ENCODE results near the gene ING5.

The ING5 gene

DNA sequence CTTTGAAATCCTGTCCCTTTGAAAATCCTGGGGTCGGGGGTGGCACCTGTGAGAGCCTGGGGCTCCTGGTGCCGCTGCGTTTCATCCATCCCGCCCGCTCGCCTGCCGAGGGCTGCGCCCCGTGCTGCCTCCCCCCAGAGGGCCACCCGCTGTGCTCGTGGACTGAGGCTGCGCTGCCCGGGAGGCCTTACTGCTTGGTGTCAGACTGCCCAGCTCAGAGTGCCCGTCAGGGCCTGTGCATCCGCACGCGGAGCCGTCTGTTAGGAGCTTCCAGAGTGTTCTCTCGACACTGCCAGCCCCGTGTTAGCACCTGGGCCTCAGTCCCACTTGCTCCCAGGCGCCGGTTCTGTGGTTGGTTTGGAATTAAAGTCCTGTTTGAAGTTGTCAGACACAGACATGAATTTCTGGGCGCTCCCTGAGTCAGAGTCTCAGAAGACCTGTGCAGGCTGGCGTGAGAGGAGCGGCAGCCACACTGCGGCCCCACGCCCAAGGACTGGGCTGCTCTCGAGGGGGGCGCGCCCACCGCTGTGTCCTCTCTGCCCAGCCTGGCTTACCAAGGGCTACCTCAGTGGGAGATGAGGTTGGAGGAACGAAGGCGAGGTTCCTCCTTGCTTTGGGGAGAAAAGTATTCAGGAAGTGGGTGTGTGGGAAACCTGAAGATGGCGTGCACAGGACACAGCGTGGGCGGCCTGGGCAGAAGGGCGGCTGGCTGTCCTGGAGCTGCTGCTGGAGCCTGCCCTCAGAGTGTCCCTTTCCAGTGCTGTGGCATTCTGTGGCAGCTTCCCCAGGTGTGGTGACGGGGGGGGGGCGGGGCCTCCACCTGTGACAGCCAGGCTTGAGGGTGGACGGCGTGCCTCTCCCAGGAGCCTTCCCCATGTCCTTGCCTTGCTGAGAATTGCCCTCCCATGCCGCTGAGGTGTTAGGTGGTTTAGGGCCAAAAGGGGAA, 29.3 kb upstream of the ING5 start:
- no peak for DNase-seq (ENCODE audit: low read depth in 2 of 2)

GRCh38 chr2:241673189-241673663, 28.6 kb upstream of the ING5 start:
- DNase-seq (ENCODE audit: low read depth in 2 of 2), result no peak

DNA sequence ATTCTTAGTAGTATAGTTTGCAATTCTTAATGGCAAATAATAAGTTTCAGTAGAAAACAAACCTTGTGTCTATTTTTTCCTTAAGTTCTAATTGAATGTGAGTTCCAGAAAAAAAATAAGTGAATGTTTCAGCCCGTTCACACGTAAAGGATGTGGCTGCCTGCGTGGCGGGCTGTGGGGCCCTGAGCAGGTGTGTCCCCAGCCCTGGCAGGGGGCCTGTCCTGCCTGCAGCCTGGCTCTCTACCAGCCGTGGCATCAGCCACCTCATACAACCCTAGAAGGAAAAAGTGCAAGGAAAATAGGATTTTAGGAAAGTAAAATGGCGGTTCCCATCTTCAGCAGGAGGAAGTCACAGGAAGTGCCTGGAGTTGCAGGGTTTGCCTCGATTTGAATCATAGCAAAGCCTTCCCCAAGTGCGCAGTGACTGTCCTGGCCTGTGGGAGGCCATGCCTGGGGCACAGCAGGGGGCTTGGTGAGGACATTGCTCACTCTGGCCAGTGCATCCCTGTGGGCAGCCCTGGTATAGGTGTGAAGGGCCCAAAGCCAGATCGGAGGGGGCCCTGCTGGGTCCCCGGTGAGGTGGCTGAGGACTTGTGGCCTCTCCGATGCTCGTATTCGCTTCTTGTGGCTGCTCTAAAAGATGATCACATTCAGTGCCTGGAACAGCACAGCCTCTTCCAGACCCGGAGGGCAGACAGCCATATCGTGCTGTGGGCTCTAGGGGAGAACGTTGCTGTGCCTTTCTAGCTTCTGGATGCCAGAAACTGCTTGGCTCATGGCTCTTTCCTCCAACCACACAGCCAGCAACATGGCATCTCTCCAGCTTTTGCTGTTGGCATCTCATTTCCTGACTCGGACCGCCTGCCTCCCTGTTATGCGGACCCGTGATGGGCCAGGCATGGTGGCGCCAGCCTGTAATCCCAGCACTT, 27.8 kb upstream of the ING5 start:
- DNase-seq (ENCODE audit: low read depth in 2 of 2), result no peak

DNA sequence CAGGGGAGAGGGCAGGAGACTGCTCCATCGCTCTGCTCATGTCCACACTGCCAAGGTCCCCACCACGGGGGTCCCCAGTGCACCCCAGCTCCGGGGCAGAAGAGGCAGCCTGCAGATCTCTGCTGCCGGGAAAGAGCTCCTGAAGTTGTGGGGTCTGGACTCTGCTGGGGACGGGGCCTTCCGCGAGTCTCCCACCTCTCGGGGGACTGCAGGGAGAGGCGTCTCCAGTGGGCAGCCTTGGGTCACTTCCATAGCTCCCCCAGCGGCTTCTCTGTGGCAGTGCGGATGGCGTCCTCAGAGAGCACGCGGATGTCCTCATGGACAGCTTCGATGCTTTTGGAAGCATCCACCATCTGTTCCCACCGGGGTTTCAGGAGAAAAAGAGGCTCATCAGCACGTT, 26.0 kb upstream of the ING5 start:
- DNase-seq (ENCODE audit: low read depth in 2 of 2), result no peak

DNA sequence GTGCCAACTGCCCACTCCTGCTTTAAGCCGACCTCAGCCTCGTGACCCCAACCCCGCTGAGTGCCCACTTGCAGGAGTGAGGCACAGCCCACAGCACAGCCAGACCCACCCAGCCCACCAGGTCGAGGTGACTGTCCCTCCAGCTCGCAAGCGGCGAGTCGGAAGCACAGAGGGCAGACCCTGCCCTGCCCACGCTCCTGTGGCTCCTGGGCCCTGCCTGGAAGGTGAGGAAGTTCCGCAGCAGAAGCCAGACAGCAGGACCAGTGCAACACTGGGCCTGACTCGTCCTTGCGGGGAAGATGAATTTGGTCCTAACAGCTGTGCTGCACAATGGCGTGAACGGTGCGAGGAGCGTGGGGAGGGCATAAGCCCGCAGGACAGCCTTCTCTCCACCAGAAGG, 25.2 kb upstream of the ING5 start:
- no peak for DNase-seq (ENCODE audit: low read depth in 2 of 2)

- no peak for DNase-seq (ENCODE audit: low read depth in 2 of 2)
These were observed 24.4 kb upstream of the ING5 start for GRCh38 chr2:241677392-241677791.

DNA sequence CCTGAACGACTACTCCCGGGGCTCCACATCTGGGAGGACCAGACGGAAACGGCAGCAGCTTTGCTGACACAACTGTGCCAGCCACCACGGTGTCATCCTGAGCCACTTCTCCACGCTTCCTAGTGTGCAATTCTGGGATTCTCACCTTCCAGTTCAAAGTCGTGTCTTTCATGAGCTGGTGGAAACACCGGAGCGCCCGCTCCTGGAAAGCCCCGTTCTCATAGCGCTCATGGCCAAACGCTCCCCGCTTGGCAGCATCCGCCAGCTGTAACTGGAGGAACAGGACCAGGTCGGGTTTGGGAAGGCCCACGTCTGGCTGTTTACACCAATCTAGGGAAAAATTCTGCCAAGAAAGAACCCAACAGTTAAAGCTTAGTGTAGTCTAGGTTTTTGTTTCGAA, 23.5 kb upstream of the ING5 start:
- no peak for DNase-seq (ENCODE audit: low read depth in 2 of 2)

DNA sequence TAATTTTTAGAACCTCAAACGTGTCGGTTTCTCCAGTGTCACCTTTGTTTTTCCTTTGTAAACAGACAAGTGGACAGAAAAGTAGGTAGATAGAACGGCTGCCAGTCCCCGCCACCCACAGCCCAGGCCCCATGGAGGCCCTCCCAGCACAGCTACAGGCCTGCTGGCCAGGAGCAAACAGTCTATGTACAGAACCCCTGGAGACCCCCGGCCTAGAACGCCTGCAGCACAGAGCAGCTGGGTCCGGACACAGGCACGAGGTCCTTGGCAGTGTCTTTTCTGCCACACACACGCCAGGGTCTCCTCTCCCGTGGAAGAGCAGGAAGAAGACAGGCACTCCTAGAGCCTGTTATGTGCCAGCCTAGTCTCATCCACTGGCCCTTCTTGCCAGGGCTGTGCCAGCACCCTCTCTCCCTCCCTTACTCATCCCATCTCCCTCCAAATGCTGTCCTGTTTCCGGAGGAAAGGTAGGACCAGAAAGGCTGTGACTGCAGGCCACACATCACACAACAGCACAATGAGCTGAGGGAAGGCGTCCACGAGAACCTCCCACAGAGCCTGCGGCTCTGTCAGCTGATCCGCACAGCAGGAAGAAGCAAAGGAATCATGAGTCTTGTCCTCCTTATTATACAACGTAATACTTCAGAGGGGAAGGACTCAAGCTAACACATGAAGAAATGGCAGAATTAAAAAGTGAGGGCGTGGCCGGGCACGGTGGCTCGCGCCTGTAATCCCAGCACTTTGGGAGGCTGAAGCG, 22.9 kb upstream of the ING5 start:
- DNase-seq (ENCODE audit: low read depth in 2 of 2), result no peak

- DNase-seq (ENCODE audit: low read depth in 2 of 2), result no peak
These were observed 21.8 kb upstream of the ING5 start for GRCh38 chr2:241680044-241680443.

DNA sequence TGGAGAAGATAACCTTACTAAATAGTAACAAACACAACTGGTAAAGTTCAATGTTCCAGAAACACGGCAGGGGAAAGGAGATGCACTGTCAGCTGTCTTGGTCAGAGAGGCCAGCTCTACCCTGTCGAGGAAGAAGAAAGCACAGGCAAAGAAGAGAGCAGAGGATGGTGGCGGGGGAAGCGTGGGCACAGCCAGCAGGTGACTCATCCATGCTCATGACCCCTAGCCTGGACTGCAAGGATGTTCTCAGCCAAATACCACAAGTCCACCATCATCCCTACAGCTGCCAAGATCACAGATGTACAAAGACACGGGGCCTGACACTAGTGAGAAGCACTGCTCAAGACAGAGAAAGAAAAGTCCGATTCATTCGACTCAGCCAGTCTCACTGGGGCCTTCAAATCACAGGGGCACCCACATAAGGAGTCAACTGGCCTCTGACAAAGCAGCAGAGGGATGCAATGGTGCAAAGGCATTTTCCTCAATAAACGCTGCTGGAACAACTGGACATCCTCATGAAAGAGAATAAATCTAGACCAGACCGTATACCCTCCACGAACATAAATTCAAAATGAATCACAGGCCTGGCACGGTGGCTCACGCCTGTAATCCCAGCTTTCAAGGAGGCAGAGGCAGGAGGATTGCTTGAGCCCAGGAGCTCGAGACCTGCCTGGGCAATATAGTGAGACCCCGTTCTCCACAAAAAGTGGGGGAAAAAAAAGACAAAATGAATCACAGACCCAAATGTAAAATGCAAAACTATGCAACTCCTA, 20.8 kb upstream of the ING5 start:
- no peak for DNase-seq (ENCODE audit: low read depth in 2 of 2)

DNA sequence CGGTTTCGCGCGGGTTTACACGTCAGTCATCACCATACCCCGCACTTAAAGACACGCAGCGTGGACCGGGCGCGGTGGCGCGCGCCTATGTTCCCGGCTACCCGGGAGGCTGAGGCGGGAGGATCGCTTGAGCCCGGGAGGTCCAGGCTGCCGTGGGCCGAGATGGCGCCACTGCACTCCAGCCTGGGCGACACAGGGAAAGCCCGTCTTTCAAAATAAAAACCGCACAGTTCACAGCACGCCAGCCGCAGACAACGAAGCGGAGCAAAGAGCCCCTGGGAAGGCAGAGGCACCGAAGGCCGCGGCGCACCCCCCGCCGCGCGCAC, 15.6 kb upstream of the ING5 start:
- no peak for DNase-seq (ENCODE audit: low read depth in 2 of 2)

GRCh38 chr2:241686650-241687425, 15.0 kb upstream of the ING5 start, which contains the start of gene DTYMK:
Gene DTYMK, minus strand, starts transcription at chr2:241686815. Its CDS starts 32 bp downstream, at chr2:241686783.
- DNase-seq (ENCODE audit: low read depth in 2 of 2), result peak; percentile 88 to 89

DNA sequence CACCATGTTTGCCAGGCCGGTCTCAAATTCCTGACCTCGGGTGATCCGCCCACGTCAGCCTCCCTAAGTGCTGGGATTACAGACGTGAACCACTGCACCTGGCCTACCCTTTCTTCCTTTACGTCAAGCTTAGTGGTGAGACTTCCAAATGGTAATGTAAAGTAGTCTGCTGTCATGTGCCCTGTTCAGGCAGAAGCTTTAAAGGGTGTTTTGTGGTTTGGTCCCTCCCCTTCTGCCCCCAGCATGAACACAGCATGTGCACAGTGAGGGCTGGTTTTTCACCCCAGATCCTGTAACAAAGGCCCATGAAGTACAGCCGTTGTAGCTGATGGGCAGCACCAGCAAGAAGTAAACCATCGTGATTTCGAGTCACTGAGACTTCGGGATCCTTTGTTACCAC, 12.5 kb upstream of the ING5 start:
- no peak for DNase-seq (ENCODE audit: low read depth in 2 of 2)

- no peak for DNase-seq (ENCODE audit: low read depth in 2 of 2)
These were observed 11.6 kb upstream of the ING5 start for GRCh38 chr2:241690202-241690717.

GRCh38 chr2:241692448-241692847, 9.4 kb upstream of the ING5 start:
- DNase-seq (ENCODE audit: low read depth in 2 of 2), result no peak

DNA sequence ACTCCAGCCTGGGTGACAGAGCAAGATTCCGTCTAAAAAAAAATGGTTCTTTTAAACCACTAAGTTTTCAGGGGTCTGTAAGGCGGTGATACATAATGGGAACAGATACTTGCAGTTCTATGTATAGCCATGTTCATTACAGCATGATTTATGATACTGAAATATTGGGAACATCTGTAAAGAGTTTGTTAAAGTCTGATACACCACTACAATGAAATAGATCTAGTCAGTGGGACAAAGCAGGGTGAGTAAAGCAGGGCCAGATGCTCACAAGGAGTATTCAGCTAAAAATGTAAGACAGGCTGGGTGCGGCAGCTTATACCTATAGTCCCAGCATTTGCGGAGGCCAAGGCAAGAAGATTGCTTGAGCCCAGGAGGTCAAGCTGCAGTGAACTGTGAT, 6.2 kb upstream of the ING5 start:
- no peak for DNase-seq (ENCODE audit: low read depth in 2 of 2)

GRCh38 chr2:241701149-241701398, 765 bp upstream of the ING5 start:
- DNase-seq (ENCODE audit: low read depth in 2 of 2), result no peak

- DNase-seq (ENCODE audit: low read depth in 2 of 2), result peak; percentile 76 to 83
These were observed 554 bp downstream of the ING5 start for GRCh38 chr2:241702155-241703031.

- no peak for DNase-seq (ENCODE audit: low read depth in 2 of 2)
These were observed 1.3 kb downstream of the ING5 start for GRCh38 chr2:241703032-241703604.

Measured in stimulated activated CD8-positive, alpha-beta memory T cell treated with anti-CD3 and anti-CD28 coated beads, Interleukin-2, amount 100 ng/mL, for 1 hour (primary cell).